ENCODE data around the gene ARL5C. TPM values are rescaled to one million over a fixed set of nuclear protein-coding genes. Genes with fewer than 3 reads are reported as not detected.

Gene ARL5C
- total RNA-seq, 2 donors from 2014 or later = not detected

DNA sequence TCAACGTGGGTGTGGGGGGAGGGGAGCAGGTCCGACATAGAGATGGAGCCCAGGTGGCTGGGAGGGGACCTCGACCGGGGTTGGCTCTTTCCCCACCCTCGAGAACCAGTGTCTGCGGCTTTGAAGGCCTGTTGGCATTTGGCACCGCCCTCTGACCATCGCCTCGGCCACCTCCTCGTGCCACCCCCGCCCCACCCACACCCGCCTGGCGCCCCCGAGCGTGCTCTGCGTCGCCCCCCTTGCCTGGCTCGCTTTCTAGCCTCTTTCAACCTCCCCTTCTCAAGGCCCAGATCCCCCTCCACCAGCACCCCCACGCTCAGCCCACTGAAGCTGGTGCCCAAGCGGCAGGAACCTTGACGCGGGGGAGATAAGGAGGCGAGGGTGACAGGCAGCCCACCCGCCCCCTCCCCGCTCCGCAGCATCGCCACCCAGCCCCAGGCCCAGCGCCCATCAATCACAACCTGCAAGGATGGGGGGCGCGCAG lies 30.9 kb upstream of the ARL5C start:
- H3K27ac ChIP-seq = peak overlapping the region; percentile 81 to 86
- peaks cover 0 to 54% of the 10 kb centered on the region in 2 donors for H3K4me1 ChIP-seq
- peak overlapping the region; percentile 62 to 82 for H3K4me3 ChIP-seq
- H3K27me3 ChIP-seq = no peaks in the 10 kb centered on the region
- DNase-seq (ENCODE audit: low spot score) = no peak
- H3K9me3 ChIP-seq = no peaks in the 10 kb centered on the region
- TF ChIP-seq, protein P1, sequence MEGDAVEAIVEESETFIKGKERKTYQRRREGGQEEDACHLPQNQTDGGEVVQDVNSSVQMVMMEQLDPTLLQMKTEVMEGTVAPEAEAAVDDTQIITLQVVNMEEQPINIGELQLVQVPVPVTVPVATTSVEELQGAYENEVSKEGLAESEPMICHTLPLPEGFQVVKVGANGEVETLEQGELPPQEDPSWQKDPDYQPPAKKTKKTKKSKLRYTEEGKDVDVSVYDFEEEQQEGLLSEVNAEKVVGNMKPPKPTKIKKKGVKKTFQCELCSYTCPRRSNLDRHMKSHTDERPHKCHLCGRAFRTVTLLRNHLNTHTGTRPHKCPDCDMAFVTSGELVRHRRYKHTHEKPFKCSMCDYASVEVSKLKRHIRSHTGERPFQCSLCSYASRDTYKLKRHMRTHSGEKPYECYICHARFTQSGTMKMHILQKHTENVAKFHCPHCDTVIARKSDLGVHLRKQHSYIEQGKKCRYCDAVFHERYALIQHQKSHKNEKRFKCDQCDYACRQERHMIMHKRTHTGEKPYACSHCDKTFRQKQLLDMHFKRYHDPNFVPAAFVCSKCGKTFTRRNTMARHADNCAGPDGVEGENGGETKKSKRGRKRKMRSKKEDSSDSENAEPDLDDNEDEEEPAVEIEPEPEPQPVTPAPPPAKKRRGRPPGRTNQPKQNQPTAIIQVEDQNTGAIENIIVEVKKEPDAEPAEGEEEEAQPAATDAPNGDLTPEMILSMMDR (IDR thresholded peaks at IDR 0.05) = no peak
- peaks cover 7% of the 10 kb centered on the region for H3K36me3 ChIP-seq

DNA sequence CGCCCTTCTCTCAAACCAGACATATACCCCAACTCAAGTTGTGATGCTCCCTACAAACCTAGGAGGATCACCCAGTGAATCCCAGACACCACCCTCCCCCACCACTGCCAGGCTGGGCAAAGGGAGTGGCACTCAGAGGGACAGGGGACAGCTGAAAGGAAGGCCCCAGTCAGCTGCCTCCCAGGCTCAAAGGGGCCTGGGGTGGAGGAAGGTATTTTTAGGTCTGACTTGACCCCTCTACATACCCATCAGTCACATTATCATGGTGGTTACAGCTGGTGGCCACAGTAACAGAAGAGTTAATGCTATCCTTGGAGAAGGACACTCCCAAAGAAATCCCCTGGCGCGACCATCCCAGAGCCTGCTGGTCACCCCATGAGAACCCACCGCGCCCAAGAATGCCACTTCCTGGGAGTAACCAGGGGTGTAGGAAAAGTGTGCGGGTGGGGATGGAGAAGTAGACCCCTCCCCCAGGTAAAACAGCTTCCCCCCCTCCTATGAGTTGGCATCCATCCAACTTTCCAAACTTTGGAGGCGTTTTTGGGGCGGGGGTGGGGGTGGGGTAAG lies 30.4 kb upstream of the ARL5C start:
- TF ChIP-seq, protein P1 (IDR thresholded peaks at IDR 0.05) = no peak
- peaks cover 0 to 49% of the 10 kb centered on the region in 2 donors for H3K4me1 ChIP-seq

GRCh38 chr17:39195568-39196160 lies 29.7 kb upstream of the ARL5C start:
- Histone ChIP-seq H3K4me1 (peaks cover 0 to 42% of the 10 kb centered on the region in 2 donors), H3K4me3 (peak overlapping the region in 1 of 2 donors; percentile 82), H3K27ac (peak overlapping the region; percentile 81 to 86), H3K27me3 (no peaks in the 10 kb centered on the region), H3K9me3 (no peaks in the 10 kb centered on the region), H3K36me3 (no peaks in the 10 kb centered on the region)
- no peak for DNase-seq (ENCODE audit: low spot score)
- TF ChIP-seq, protein P1 (IDR thresholded peaks at IDR 0.05) = no peak

More for the DNA sequence above, 30.4 kb upstream of the ARL5C start:
- Histone ChIP-seq H3K27ac (peak overlapping the region; percentile 81 to 86), H3K36me3 (peaks cover 2% of the 10 kb centered on the region), H3K4me3 (peak overlapping the region; percentile 62 to 82), H3K9me3 (no peaks in the 10 kb centered on the region), H3K27me3 (no peaks in the 10 kb centered on the region)
- no peak for DNase-seq (ENCODE audit: low spot score)

GRCh38 chr17:39194985-39195524 lies 29.1 kb upstream of the ARL5C start:
- no peak for DNase-seq (ENCODE audit: low spot score)
- Histone ChIP-seq H3K9me3 (no peaks in the 10 kb centered on the region), H3K4me3 (no peak overlapping the region), H3K27ac (peak overlapping the region; percentile 81 to 86), H3K4me1 (peaks cover 0 to 40% of the 10 kb centered on the region in 2 donors), H3K36me3 (peaks cover 5% of the 10 kb centered on the region), H3K27me3 (no peaks in the 10 kb centered on the region)
- TF ChIP-seq, protein P1 (IDR thresholded peaks at IDR 0.05) = no peak

- no peaks in the 10 kb centered on the region for H3K9me3 ChIP-seq
- peak; percentile 80 for DNase-seq (ENCODE audit: low spot score)
- H3K4me3 ChIP-seq = no peak overlapping the region
- no peaks in the 10 kb centered on the region for H3K27me3 ChIP-seq
- H3K4me1 ChIP-seq = peaks cover 0 to 38% of the 10 kb centered on the region in 2 donors
- TF ChIP-seq, protein P1 (IDR thresholded peaks at IDR 0.05) = peak; percentile 16 to 63
- H3K27ac ChIP-seq = peak overlapping the region; percentile 81 to 86
- H3K36me3 ChIP-seq = peaks cover 7% of the 10 kb centered on the region
Measured at GRCh38 chr17:39194089-39194984, 28.4 kb upstream of the ARL5C start.
